ENCODE results near the gene RAE1. TPM values are rescaled to one million over a fixed set of nuclear protein-coding genes. Genes with fewer than 3 reads are reported as not detected.

RAE1 gene
- total and polyA plus RNA-seq, 2 of the 4 experiments (the other 2 are of a cell fraction) = 32.8 to 80.5 TPM

DNA sequence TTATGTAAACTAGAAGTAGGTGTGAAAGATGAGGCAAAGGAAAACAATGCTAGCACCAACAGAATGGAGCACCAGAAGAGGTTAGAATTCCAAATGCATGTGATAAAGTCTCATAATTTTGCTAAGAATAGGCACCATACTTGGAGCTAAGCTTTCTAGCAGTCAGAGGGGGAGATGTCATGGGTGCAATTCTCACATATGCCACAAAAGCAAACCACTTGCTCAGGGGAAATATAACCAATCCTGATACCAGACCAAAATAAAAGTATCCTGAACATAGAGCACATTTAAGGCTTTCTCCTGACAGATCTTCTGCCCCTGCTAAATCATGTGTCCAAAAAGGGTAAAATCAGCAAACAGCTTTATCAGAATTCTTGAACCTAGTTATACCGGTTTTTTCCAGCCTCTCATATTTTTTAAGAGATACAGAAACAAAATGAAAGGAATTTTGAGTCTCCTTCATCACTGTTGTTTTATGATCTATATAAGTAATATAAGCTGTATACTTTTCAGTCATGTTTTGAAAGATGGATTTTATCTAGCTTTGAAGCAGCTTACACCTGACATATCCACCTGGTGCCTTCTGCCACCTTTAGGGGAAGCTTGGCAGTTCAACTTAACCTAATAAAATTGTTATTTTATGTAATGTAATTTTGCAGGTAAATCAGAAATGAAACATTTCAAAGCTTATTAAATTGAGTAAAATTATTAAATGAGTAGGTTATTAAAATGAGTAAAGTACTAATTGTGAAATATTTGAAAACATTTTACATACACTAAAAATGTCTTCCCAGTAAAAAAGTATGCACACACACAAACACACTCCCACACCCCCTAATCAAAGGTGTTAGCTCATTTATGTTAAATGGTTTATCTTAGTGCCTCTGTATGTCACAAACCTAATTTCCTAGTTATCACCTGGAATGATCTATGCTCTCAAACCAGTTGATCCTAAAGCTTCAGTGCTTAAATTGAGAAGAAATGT, 18.7 kb upstream of the RAE1 start:
- H3K4me1 ChIP-seq (ENCODE audit: control insufficient read depth, insufficient read depth, low read length) = no peaks in the 10 kb centered on the region
- H3K4ac ChIP-seq (ENCODE audit: low read depth, low read length) = no peak overlapping the region
- H4K91ac ChIP-seq (ENCODE audit: insufficient read depth, low read depth, low read length) = no peak overlapping the region
- H2AFZ ChIP-seq (replicated peaks; ENCODE audit: low read length, poor library complexity) = no peak overlapping the region
- H4K5ac ChIP-seq (ENCODE audit: low read depth, low read length) = no peak overlapping the region
- no peak overlapping the region for H3K9ac ChIP-seq (ENCODE audit: low read depth, low read length)
- H3K4me2 ChIP-seq (ENCODE audit: low read depth, low read length) = no peak overlapping the region
- H3K18ac ChIP-seq (ENCODE audit: low read depth, low read length) = no peak overlapping the region
- no peak for DNase-seq
- H3K36me3 ChIP-seq (ENCODE audit: control insufficient read depth, insufficient read depth, low read length) = no peaks in the 10 kb centered on the region
- CTCF ChIA-PET = interaction anchor here (2.1 kb wide), 1 partner anchor 14 kb away, joined by 10 read pairs; no protein-coding TSS in a partner anchor
- no peak overlapping the region for H2BK20ac ChIP-seq (ENCODE audit: low read depth, low read length)
- intact Hi-C loops (cut with micrococcal nuclease) (no loop called here), dilution Hi-C loops (cut with HindIII; ENCODE audit: low sequenced_read_pairs, unreplicated experiment) (no loop called here), in situ Hi-C loops (cut with MboI; ENCODE audit: low sequenced_read_pairs) (no loop called here)
- no peak overlapping the region for H2BK5ac ChIP-seq (ENCODE audit: low read depth, low read length, poor library complexity, severe bottlenecking)
- no peak overlapping the region for H4K8ac ChIP-seq (ENCODE audit: low read depth in 2 of 2, low read length in 2 of 2)
- H3K14ac ChIP-seq (replicated peaks; ENCODE audit: low read depth, low read length) = no peak overlapping the region
- H3K79me1 ChIP-seq (ENCODE audit: low read depth in 1 of 2, low read length in 2 of 2) = no peaks in the 10 kb centered on the region
- no peak overlapping the region for H2AK9ac ChIP-seq (replicated peaks; ENCODE audit: low read depth, low read length, poor library complexity)
- no peak overlapping the region for H3K27ac ChIP-seq (ENCODE audit: insufficient read depth, low read length)
- WGBS, 2 experiments (ENCODE audit: extremely low coverage in 2 of 2, insufficient read length in 1 of 2) = no CpG with 5 or more reads among the region's 1 CpG
- POLR2A ChIA-PET (ENCODE audit: unreplicated experiment) = no interaction called here
- H2BK120ac ChIP-seq (ENCODE audit: low read depth, low read length) = no peak overlapping the region
- H4K20me1 ChIP-seq (ENCODE audit: insufficient read depth, low read length) = no peaks in the 10 kb centered on the region
- H3K27me3 ChIP-seq (ENCODE audit: control insufficient read depth, insufficient read depth, low read length) = peaks cover 9% of the 10 kb centered on the region
- no peaks in the 10 kb centered on the region for H3K9me3 ChIP-seq (ENCODE audit: control insufficient read depth, insufficient read depth, low read length)
- no peak for ATAC-seq (ENCODE audit: low read depth)
- no peak overlapping the region for H2BK15ac ChIP-seq (ENCODE audit: low read depth, low read length)
- no peak overlapping the region for H3K56ac ChIP-seq (ENCODE audit: extremely low read depth, insufficient read depth, low read length)
- no peak overlapping the region for H3K23ac ChIP-seq (ENCODE audit: low read depth, low read length)
- H3K9me1 ChIP-seq (ENCODE audit: insufficient read depth, low read length) = no peaks in the 10 kb centered on the region
- H3K4me3 ChIP-seq (ENCODE audit: insufficient read depth, low read depth, low read length) = no peak overlapping the region
- BruUV-seq (replicated peaks) = no TSS peak
- no peak overlapping the region for H2AK5ac ChIP-seq (ENCODE audit: low read depth, low read length)
- TF ChIP-seq SMC3 (IDR thresholded peaks at IDR 0.05; ENCODE audit: low read depth, low read length) (no peak), NFE2L2 (IDR thresholded peaks at IDR 0.05; ENCODE audit: low read depth, low read length) (no peak), RAD21 (IDR thresholded peaks at IDR 0.05; ENCODE audit: low read length) (no peak), BHLHE40 (IDR thresholded peaks at IDR 0.05; ENCODE audit: low read depth, low read length) (no peak), CHD1 (IDR thresholded peaks at IDR 0.05; ENCODE audit: low read depth, low read length) (no peak), MXI1 (IDR thresholded peaks at IDR 0.05; ENCODE audit: borderline replicate concordance, low read depth, low read length) (no peak), CEBPB (IDR thresholded peaks at IDR 0.05; ENCODE audit: low read depth, low read length) (no peak), FOS (IDR thresholded peaks at IDR 0.05; ENCODE audit: low read depth, low read length) (no peak), MAZ (IDR thresholded peaks at IDR 0.05; ENCODE audit: borderline replicate concordance, low read depth, low read length) (no peak), RFX5 (IDR thresholded peaks at IDR 0.05; ENCODE audit: low read depth, low read length) (no peak), ELK1 (IDR thresholded peaks at IDR 0.05; ENCODE audit: borderline replicate concordance, low read depth, low read length) (no peak), USF2 (IDR thresholded peaks at IDR 0.05; ENCODE audit: low read depth, low read length) (no peak), RCOR1 (IDR thresholded peaks at IDR 0.05; ENCODE audit: insufficient replicate concordance, low read length) (no peak), MAFK (IDR thresholded peaks at IDR 0.05; ENCODE audit: low read depth, low read length) (no peak)

Measured in IMR-90 (cell line).